ENCODE data around the gene LTB. TPM values are rescaled to one million over a fixed set of nuclear protein-coding genes. Genes with fewer than 3 reads are reported as not detected.

LTB gene
- total and polyA plus RNA-seq, 2 donors from 2014 or later, result 6.6 to 18.5 TPM

- DNase-seq, result no peak
- FAIRE-seq, result no peak
- no peak overlapping the region for H3K4me3 ChIP-seq (ENCODE audit: low read length in 3 of 3)
- intact Hi-C loops (cut with DNase I), result no loop called here
- no peak overlapping the region for H3K27ac ChIP-seq (ENCODE audit: low read depth in 2 of 2, low read length in 2 of 2)
- peaks cover 1 to 12% (median 5%) of the 10 kb centered on the region in 3 donors for H3K4me1 ChIP-seq (ENCODE audit: control insufficient read depth in 2 of 3, insufficient read depth in 2 of 3, low read depth in 1 of 3, low read length in 3 of 3)
- H3K36me3 ChIP-seq (ENCODE audit: control insufficient read depth in 2 of 3, insufficient read depth in 3 of 3, low read length in 3 of 3), result peaks cover 29 to 70% (median 45%) of the 10 kb centered on the region in 3 donors
- H3K9me3 ChIP-seq (ENCODE audit: control insufficient read depth in 2 of 3, insufficient read depth in 1 of 3, low read length in 3 of 3), result no peaks in the 10 kb centered on the region
- no peak overlapping the region for H3K9ac ChIP-seq (ENCODE audit: low read length in 3 of 3)
- no peaks in the 10 kb centered on the region for H3K27me3 ChIP-seq (ENCODE audit: control insufficient read depth, insufficient read depth, low read length)
- no peak for TF ChIP-seq CTCF (IDR thresholded peaks at IDR 0.05; ENCODE audit: borderline replicate concordance, extremely low read depth, insufficient read depth)
Observed at GRCh38 chr6:31534011-31534410, 48.2 kb downstream of the LTB start.

- Histone ChIP-seq H3K27me3 (ENCODE audit: control insufficient read depth, insufficient read depth, low read length) (no peaks in the 10 kb centered on the region), H3K36me3 (ENCODE audit: control insufficient read depth in 2 of 3, insufficient read depth in 3 of 3, low read length in 3 of 3) (peaks cover 24 to 64% (median 40%) of the 10 kb centered on the region in 3 donors), H3K27ac (ENCODE audit: low read depth in 2 of 2, low read length in 2 of 2) (no peak overlapping the region), H3K9me3 (ENCODE audit: control insufficient read depth in 2 of 3, insufficient read depth in 1 of 3, low read length in 3 of 3) (no peaks in the 10 kb centered on the region), H3K4me1 (ENCODE audit: control insufficient read depth in 2 of 3, insufficient read depth in 2 of 3, low read depth in 1 of 3, low read length in 3 of 3) (peaks cover 0 to 7% (median 0%) of the 10 kb centered on the region in 3 donors), H3K4me3 (ENCODE audit: low read length in 3 of 3) (no peak overlapping the region), H3K9ac (ENCODE audit: low read length in 3 of 3) (no peak overlapping the region)
- intact Hi-C loops (cut with DNase I), result no loop called here
- FAIRE-seq (no peak), DNase-seq (no peak)
- no peak for TF ChIP-seq CTCF (IDR thresholded peaks at IDR 0.05; ENCODE audit: borderline replicate concordance, extremely low read depth, insufficient read depth)
Observed at GRCh38 chr6:31533455-31533841, 48.8 kb downstream of the LTB start.

- peaks cover 0 to 7% (median 0%) of the 10 kb centered on the region in 3 donors for H3K4me1 ChIP-seq (ENCODE audit: control insufficient read depth in 2 of 3, insufficient read depth in 2 of 3, low read depth in 1 of 3, low read length in 3 of 3)
- no peak overlapping the region for H3K27ac ChIP-seq (ENCODE audit: low read depth in 2 of 2, low read length in 2 of 2)
- peaks cover 22 to 59% (median 39%) of the 10 kb centered on the region in 3 donors for H3K36me3 ChIP-seq (ENCODE audit: control insufficient read depth in 2 of 3, insufficient read depth in 3 of 3, low read length in 3 of 3)
- H3K9me3 ChIP-seq (ENCODE audit: control insufficient read depth in 2 of 3, insufficient read depth in 1 of 3, low read length in 3 of 3), result no peaks in the 10 kb centered on the region
- no peak overlapping the region for H3K9ac ChIP-seq (ENCODE audit: low read length in 3 of 3)
- intact Hi-C loops (cut with DNase I), result no loop called here
- H3K27me3 ChIP-seq (ENCODE audit: control insufficient read depth, insufficient read depth, low read length), result no peaks in the 10 kb centered on the region
- no peak overlapping the region for H3K4me3 ChIP-seq (ENCODE audit: low read length in 3 of 3)
- FAIRE-seq (no peak), DNase-seq (no peak)
- no peak for TF ChIP-seq CTCF (IDR thresholded peaks at IDR 0.05; ENCODE audit: borderline replicate concordance, extremely low read depth, insufficient read depth)
Observed at GRCh38 chr6:31532644-31533454, 49.4 kb downstream of the LTB start.

All from kidney (tissue), 14 donors.